H1 (cell line): ENCODE data around the gene C10orf120. TPM values are rescaled to one million over a fixed set of nuclear protein-coding genes. Genes with fewer than 3 reads are reported as not detected.

Source experiments
- CTCF ChIA-PET: fragments of 300-600 bp; sonication (Branson Sonifier 250); formaldehyde crosslinking; loops from one replicate; lab custom pipeline; 2021; ENCODE audit not compliant: partially characterized antibody; lab: Charles Lee
- POLR2A ChIA-PET: fragments of 300-600 bp; sonication (Branson Sonifier 250); formaldehyde crosslinking; loops from one replicate; lab custom pipeline; 2021; ENCODE audit warnings: inconsistent platforms; ENCODE audit not compliant: partially characterized antibody; lab: Charles Lee
- DNase-seq, 2 experiments: peaks; one replicate each; pipeline versions ENCODE4 v3.0.0 to v3.0.0-alpha.2; 2010 to 2022; ENCODE audit warnings: low spot score in 2 of 2, low read depth in 1 of 2, mixed read lengths in 1 of 2
- FAIRE-seq: peaks from 2 replicates; lab custom pipeline; 2011; peaks lifted over from hg19 to GRCh38; lab: Jason Lieb, UNC
- H2AFZ ChIP-seq: 2 replicates; pipeline ENCODE4 v1.8.1; 2012; ENCODE audit warnings: low read length, inconsistent platforms
- H2AK5ac ChIP-seq: 2 replicates; pipeline ENCODE4 v1.6.1; 2013; ENCODE audit warnings: low read depth, low read length
- H2BK120ac ChIP-seq: replicated peaks from 2 replicates; pipeline ENCODE3; 2013; ENCODE audit warnings: low read depth, low read length, inconsistent platforms
- H2BK12ac ChIP-seq: 2 replicates; pipeline ENCODE4 v1.6.1; 2013; ENCODE audit warnings: low read depth, low read length
- H2BK15ac ChIP-seq: 2 replicates; pipeline ENCODE4 v1.6.1; 2013; ENCODE audit warnings: low read length
- H2BK20ac ChIP-seq: 2 replicates; pipeline ENCODE4 v1.6.1; 2013; ENCODE audit warnings: low read length
- H2BK5ac ChIP-seq: 2 replicates; pipeline ENCODE4 v1.6.1; 2013; ENCODE audit warnings: low read depth, low read length
- H3K14ac ChIP-seq: 2 replicates; pipeline ENCODE4 v1.6.1; 2013; ENCODE audit warnings: inconsistent platforms; ENCODE audit not compliant: insufficient read length
- H3K18ac ChIP-seq: 2 replicates; pipeline ENCODE4 v1.6.1; 2013; ENCODE audit warnings: low read length; ENCODE audit errors: extremely low read depth
- H3K23ac ChIP-seq: 2 replicates; pipeline ENCODE4 v1.6.1; 2013; ENCODE audit warnings: inconsistent platforms; ENCODE audit not compliant: insufficient read length
- H3K23me2 ChIP-seq: 2 replicates; pipeline ENCODE4 v1.6.1; 2013; ENCODE audit warnings: low read depth, low read length
- H3K27ac ChIP-seq: 2 replicates; pipeline ENCODE4 v1.6.1; 2011; ENCODE audit warnings: low read depth, low read length, inconsistent platforms
- H3K27me3 ChIP-seq, 4 experiments: replicated peaks in 1 of 4; 1 replicate in 1 of 4; 2 replicates in 3 of 4; pipeline versions ENCODE4 v1.6.1 to v1.8.1; 2011 to 2013; ENCODE audit warnings: low read length in 3 of 4, mild to moderate bottlenecking in 3 of 4, inconsistent platforms in 2 of 4, mixed read lengths in 2 of 4, moderate library complexity in 1 of 4; ENCODE audit not compliant: control insufficient read depth in 3 of 4, insufficient read depth in 3 of 4; ENCODE audit errors: extremely low read depth in 1 of 4
- H3K36me3 ChIP-seq, 4 experiments: 2 replicates each; pipeline versions ENCODE4 v1.6.1 to v1.8.1; 2011 to 2013; ENCODE audit warnings: mild to moderate bottlenecking in 4 of 4, low read length in 3 of 4, moderate library complexity in 2 of 4, control low read depth in 1 of 4, inconsistent platforms in 1 of 4; ENCODE audit not compliant: insufficient read depth in 4 of 4, control insufficient read depth in 2 of 4
- H3K4ac ChIP-seq: replicated peaks from 2 replicates; pipeline ENCODE3; 2013; ENCODE audit warnings: low read length, low read depth, mixed read lengths, inconsistent platforms; ENCODE audit not compliant: insufficient read length
- H3K4me1 ChIP-seq, 4 experiments: replicated peaks in 1 of 4; 1 replicate in 1 of 4; 2 replicates in 3 of 4; pipeline versions ENCODE4 v1.6.1 to v1.8.1; 2011 to 2013; ENCODE audit warnings: low read length in 3 of 4, inconsistent platforms in 2 of 4, mixed read lengths in 1 of 4; ENCODE audit not compliant: insufficient read depth in 4 of 4, control insufficient read depth in 3 of 4
- H3K4me2 ChIP-seq, 2 experiments: 2 replicates each; pipeline versions ENCODE4 v1.6.1 to v1.8.1; 2011 to 2013; ENCODE audit warnings: low read depth in 2 of 2, low read length in 2 of 2, control low read depth in 1 of 2, inconsistent platforms in 1 of 2, mild to moderate bottlenecking in 1 of 2; ENCODE audit not compliant: insufficient read depth in 1 of 2
- H3K4me3 ChIP-seq, 4 experiments: fragments of 200-600, 300-600 bp in 1 of 4; sonication (generic), shearing (Covaris generic), sonication (Bioruptor Twin) in 1 of 4; 2 replicates each; pipeline versions ENCODE4 v1.5.1 to v1.8.1; 2011 to 2016; ENCODE audit warnings: low read length in 4 of 4, low read depth in 3 of 4, control low read depth in 2 of 4, inconsistent platforms in 2 of 4, mild to moderate bottlenecking in 2 of 4, mixed read lengths in 1 of 4, moderate library complexity in 1 of 4; ENCODE audit not compliant: insufficient read depth in 2 of 4; ENCODE audit errors: extremely low read depth in 1 of 4
- H3K56ac ChIP-seq: replicated peaks from 2 replicates; pipeline ENCODE3; 2013; ENCODE audit warnings: low read depth, mild to moderate bottlenecking, mixed read lengths, low read length, inconsistent platforms; ENCODE audit not compliant: insufficient read length
- H3K79me1 ChIP-seq: 2 replicates; pipeline ENCODE4 v1.6.1; 2013; ENCODE audit warnings: low read depth, low read length, control low read depth
- H3K79me2 ChIP-seq, 2 experiments: 2 replicates each; pipeline versions ENCODE4 v1.6.1 to v1.8.1; 2012 to 2013; ENCODE audit warnings: low read length in 2 of 2, mild to moderate bottlenecking in 2 of 2, inconsistent platforms in 1 of 2; ENCODE audit not compliant: insufficient read depth in 2 of 2, control insufficient read depth in 1 of 2
- H3K9ac ChIP-seq, 4 experiments: replicated peaks in 1 of 4; 1 replicate in 1 of 4; 2 replicates in 3 of 4; pipeline versions ENCODE4 v1.6.1 to v1.8.1; 2011 to 2013; ENCODE audit warnings: low read depth in 3 of 4, low read length in 3 of 4, control low read depth in 2 of 4, mild to moderate bottlenecking in 2 of 4, moderate library complexity in 2 of 4, inconsistent platforms in 1 of 4; ENCODE audit errors: extremely low read depth in 1 of 4
- H3K9me3 ChIP-seq, 2 experiments: 2 replicates each; pipeline versions ENCODE4 v1.6.1 to v1.8.1; 2012 to 2013; ENCODE audit warnings: mild to moderate bottlenecking in 2 of 2, moderate library complexity in 2 of 2, control low read depth in 1 of 2, inconsistent platforms in 1 of 2, low read depth in 1 of 2, low read length in 1 of 2, mixed read lengths in 1 of 2; ENCODE audit not compliant: insufficient read depth in 2 of 2
- H4K20me1 ChIP-seq, 2 experiments: replicated peaks in 1 of 2; 2 replicates each; pipeline versions ENCODE3 to v1.8.1; 2011 to 2013; ENCODE audit warnings: inconsistent platforms in 2 of 2, low read length in 2 of 2, mild to moderate bottlenecking in 1 of 2; ENCODE audit not compliant: insufficient read depth in 2 of 2, control insufficient read depth in 1 of 2
- H4K5ac ChIP-seq: 2 replicates; pipeline ENCODE4 v1.6.1; 2013; ENCODE audit warnings: low read length, low read depth, mixed read lengths, inconsistent platforms; ENCODE audit not compliant: insufficient read length
- H4K8ac ChIP-seq: 2 replicates; pipeline ENCODE4 v1.8.0; 2013; ENCODE audit warnings: mild to moderate bottlenecking, moderate library complexity, low read length, inconsistent platforms; ENCODE audit not compliant: insufficient read depth; ENCODE audit errors: extremely low read depth
- H4K91ac ChIP-seq: replicated peaks from 2 replicates; pipeline ENCODE3; 2013; ENCODE audit warnings: low read length, mixed read lengths, inconsistent platforms; ENCODE audit not compliant: insufficient read length
- CTBP2 ChIP-seq: IDR thresholded peaks from 2 replicates; pipeline ENCODE4 v1.7.0; 2011; ENCODE audit warnings: borderline replicate concordance, mild to moderate bottlenecking, moderate library complexity, mixed read lengths, low read length; ENCODE audit not compliant: insufficient read depth, insufficient read length
- HDAC2 ChIP-seq, 2 experiments: fragments of 300-600 bp in 1 of 2; sonication (generic) in 1 of 2; IDR thresholded peaks; 2 replicates each; pipeline ENCODE4 v1.6.1; 2011 to 2012; ENCODE audit warnings: low read depth in 2 of 2, low read length in 2 of 2, mild to moderate bottlenecking in 2 of 2, moderate library complexity in 2 of 2, borderline replicate concordance in 1 of 2, inconsistent platforms in 1 of 2
- HDAC6 ChIP-seq: IDR thresholded peaks from one replicate; pipeline ENCODE4 v1.7.1; 2012; ENCODE audit warnings: low read depth, mild to moderate bottlenecking, inconsistent platforms, low read length, moderate library complexity
- MAX ChIP-seq: IDR thresholded peaks from 2 replicates; pipeline ENCODE4 v1.6.1; 2012; ENCODE audit warnings: inconsistent platforms
- RXRA ChIP-seq: IDR thresholded peaks from 2 replicates; pipeline ENCODE4 v1.6.1; 2011; ENCODE audit warnings: low read depth, mild to moderate bottlenecking, low read length, moderate library complexity; ENCODE audit not compliant: insufficient read depth
- SAP30 ChIP-seq: fragments of 300-600 bp; sonication (generic); IDR thresholded peaks from 2 replicates; pipeline ENCODE4 v1.7.1; 2012; ENCODE audit warnings: low read length, moderate library complexity, mild to moderate bottlenecking, inconsistent platforms; ENCODE audit not compliant: insufficient read depth, insufficient replicate concordance
- SP4 ChIP-seq: IDR thresholded peaks from 2 replicates; pipeline ENCODE4 v1.6.1; 2012; ENCODE audit warnings: low read length, inconsistent platforms
- WGBS, 2 experiments: shearing (Covaris generic) in 1 of 2; methylation state at CpG; one replicate each; pipeline versions ENCODE4 v1.1.6 to v1.1.7; 2013 to 2015; ENCODE audit warnings: low lambda C conversion rate in 2 of 2, mixed read lengths in 2 of 2, inconsistent platforms in 1 of 2, low coverage in 1 of 2, missing lambda C conversion rate in 1 of 2; ENCODE audit not compliant: insufficient replicate concordance in 2 of 2, insufficient coverage in 1 of 2, insufficient read length in 1 of 2; ENCODE audit errors: extremely low coverage in 1 of 2, missing lambda C conversion rate in 1 of 2; 5-methylcytosine and 5-hydroxymethylcytosine counted together
- polyA plus RNA-seq, 7 experiments: library from polyadenylated mRNA; depleted of rRNA in 3 of 7; stranded (reverse) in 5 of 7; unstranded in 2 of 7; fragments of >200 nt in 5 of 7; fragments of 200-250 nt in 2 of 7; gene quantifications; 1 replicate in 5 of 7; 2 replicates in 1 of 7; 4 replicates in 1 of 7; pipeline versions ENCODE4 v1.2.1 to v1.2.3, GENCODE V29; 2011 to 2013; ENCODE audit warnings: missing spikeins in 2 of 7, mixed read lengths in 2 of 7
- total RNA-seq: library from RNA; stranded (reverse); fragmentation: NEBNext Ultra II Directional; extraction: Animal tissue kit (Norgen Biotek cat#: 25700); gene quantifications from 2 replicates; pipeline ENCODE4 v1.2.1, GENCODE V29; 2021

The C10orf120 gene
- total and polyA plus RNA-seq, 2 of the 8 experiments (the other 6 are each of a cell fraction or from before 2014, with no cell fraction given) = not detected

- FAIRE-seq (no peak), DNase-seq (no peak)
- Histone ChIP-seq H3K4me2 (no peak overlapping the region), H3K79me2 (no peaks in the 10 kb centered on the region), H2BK120ac (no peak overlapping the region), H3K36me3 (no peaks in the 10 kb centered on the region), H3K18ac (no peak overlapping the region), H3K9ac (no peak overlapping the region), H3K27me3 (no peaks in the 10 kb centered on the region), H3K23me2 (no peaks in the 10 kb centered on the region; the same call in 1 of the 2 replicates), H3K56ac (no peak overlapping the region), H3K79me1 (no peaks in the 10 kb centered on the region), H4K20me1 (no peaks in the 10 kb centered on the region), H3K4ac (no peak overlapping the region), H3K9me3 (no peaks in the 10 kb centered on the region), H3K23ac (no peak overlapping the region), H4K8ac (no peak overlapping the region; the same call in 1 of the 2 replicates), H2BK20ac (no peak overlapping the region; the same call in 1 of the 2 replicates), H3K4me3 (no peak overlapping the region), H2BK12ac (no peak overlapping the region), H2BK15ac (no peak overlapping the region), H3K27ac (no peak overlapping the region), H2AK5ac (no peak overlapping the region), H2AFZ (no peak overlapping the region; the same call in 1 of the 2 replicates), H3K4me1 (peaks cover 0 to 4% (median 0%) of the 10 kb centered on the region in 4 experiments; a peak in 1 of 7 replicates), H3K14ac (no peak overlapping the region), H4K5ac (no peak overlapping the region), H2BK5ac (no peak overlapping the region), H4K91ac (no peak overlapping the region)
- 92% methylated on average over 13 of the region's 13 CpGs; no CpG with 5 or more reads in 1 of the 2 experiments for WGBS, 2 experiments
- TF ChIP-seq HDAC2 (IDR thresholded peaks at IDR 0.05; ENCODE audit: borderline replicate concordance in 1 of 2, low read depth in 2 of 2, low read length in 2 of 2) (no peak), MAX (no peak), HDAC6 (no peak), SAP30 (no peak), SP4 (no peak), RXRA (no peak), CTBP2 (no peak)
- CTCF ChIA-PET = no interaction called here
- POLR2A ChIA-PET = interaction anchor here (0.5 kb wide), 1 partner anchor 8 kb away, joined by 4 read pairs; no protein-coding TSS in a partner anchor
These were observed 34.5 kb upstream of the C10orf120 start for GRCh38 chr10:122733931-122734665.
